NCI-H1694 treated with DMSO at 0.1 percent for 48 hours (cell line): ENCODE results near the gene ARHGAP15.
"Not testable (repeated sequence)": the region's sequence is repeated elsewhere in the genome, so short reads cannot be mapped to it uniquely, and the experiment has no call there.

Experiments used
- DNase-seq: peaks from one replicate; lab custom pipeline; 2025; lab: John Stamatoyannopoulos, UW

ARHGAP15 gene

GRCh38 chr2:143128681-143129580 is at the start of gene ARHGAP15:
Gene ARHGAP15 (plus strand): TSS chr2:143129419.
- DNase-seq = no peak

- DNase-seq = no peak
Measured at GRCh38 chr2:143081616-143082015, 47.6 kb upstream of the ARHGAP15 start.

GRCh38 chr2:143083636-143084035 is 45.6 kb upstream of the ARHGAP15 start:
- DNase-seq = no peak

GRCh38 chr2:143084462-143084861 is 44.8 kb upstream of the ARHGAP15 start:
- no peak for DNase-seq

- no peak for DNase-seq
Measured at GRCh38 chr2:143085125-143085784, 44.0 kb upstream of the ARHGAP15 start.

- no peak for DNase-seq
Measured at GRCh38 chr2:143087033-143087432, 42.2 kb upstream of the ARHGAP15 start.

- no peak for DNase-seq
Measured at GRCh38 chr2:143088388-143088787, 40.8 kb upstream of the ARHGAP15 start.

- DNase-seq = not testable (repeated sequence)
Measured at GRCh38 chr2:143089520-143089919, 39.7 kb upstream of the ARHGAP15 start.

- peak; percentile 51 for DNase-seq
Measured at GRCh38 chr2:143110758-143111428, 18.3 kb upstream of the ARHGAP15 start.

- no peak for DNase-seq
Measured at GRCh38 chr2:143117225-143117624, 12.0 kb upstream of the ARHGAP15 start.

- no peak for DNase-seq
Measured at GRCh38 chr2:143121079-143121478, 8.1 kb upstream of the ARHGAP15 start.

GRCh38 chr2:143121957-143122356 is 7.3 kb upstream of the ARHGAP15 start:
- no peak for DNase-seq

GRCh38 chr2:143123911-143124310 is 5.3 kb upstream of the ARHGAP15 start:
- DNase-seq = no peak

GRCh38 chr2:143124445-143124844 is 4.8 kb upstream of the ARHGAP15 start:
- no peak for DNase-seq

GRCh38 chr2:143125717-143126116 is 3.5 kb upstream of the ARHGAP15 start:
- no peak for DNase-seq

- DNase-seq = no peak
Measured at GRCh38 chr2:143132355-143132754, 3.1 kb downstream of the ARHGAP15 start.

- DNase-seq = no peak
Measured at GRCh38 chr2:143133783-143134182, 4.6 kb downstream of the ARHGAP15 start.

- no peak for DNase-seq
Measured at GRCh38 chr2:143138292-143138691, 9.1 kb downstream of the ARHGAP15 start.

- no peak for DNase-seq
Measured at GRCh38 chr2:143139835-143140393, 10.7 kb downstream of the ARHGAP15 start.

GRCh38 chr2:143140864-143141661 is 11.8 kb downstream of the ARHGAP15 start:
- DNase-seq = no peak

- DNase-seq = no peak
Measured at GRCh38 chr2:143142598-143142997, 13.4 kb downstream of the ARHGAP15 start.
